ENCODE results near the gene DDX54.

DDX54 gene

GRCh38 chr12:113202300-113203075, 17.2 kb upstream of the DDX54 start:
- Mint-ChIP-seq H3K36me3 (peaks cover 4% of the 10 kb centered on the region), H3K9me3 (no peaks in the 10 kb centered on the region), H3K4me1 (peaks cover 12% of the 10 kb centered on the region), H3K4me3 (no peak overlapping the region), H3K27ac (no peak overlapping the region)
- DNase-seq (ENCODE audit: low spot score in 2 of 2) (no peak), ATAC-seq (no peak)

- peaks cover 10% of the 10 kb centered on the region for H3K4me1 Mint-ChIP-seq
- ATAC-seq (no peak), DNase-seq (ENCODE audit: low spot score in 2 of 2) (no peak)
- no peak overlapping the region for H3K27ac Mint-ChIP-seq
- H3K4me3 Mint-ChIP-seq, result no peak overlapping the region
- no peaks in the 10 kb centered on the region for H3K9me3 Mint-ChIP-seq
- H3K36me3 Mint-ChIP-seq, result no peaks in the 10 kb centered on the region
Measured at GRCh38 chr12:113201187-113202177, 16.2 kb upstream of the DDX54 start.

GRCh38 chr12:113200021-113200797, 14.9 kb upstream of the DDX54 start:
- no peak for DNase-seq (ENCODE audit: low spot score in 2 of 2)
- no peak for ATAC-seq
- Mint-ChIP-seq H3K9me3 (no peaks in the 10 kb centered on the region), H3K27ac (no peak overlapping the region), H3K36me3 (no peaks in the 10 kb centered on the region), H3K4me1 (peaks cover 10% of the 10 kb centered on the region), H3K4me3 (no peak overlapping the region)

- no peak for DNase-seq (ENCODE audit: low spot score in 2 of 2)
- peaks cover 5% of the 10 kb centered on the region for H3K36me3 Mint-ChIP-seq
- no peaks in the 10 kb centered on the region for H3K9me3 Mint-ChIP-seq
- peaks cover 10% of the 10 kb centered on the region for H3K4me1 Mint-ChIP-seq
- H3K4me3 Mint-ChIP-seq, result no peak overlapping the region
- H3K27ac Mint-ChIP-seq, result no peak overlapping the region
- ATAC-seq, result no peak
Measured at GRCh38 chr12:113198296-113198695, 13.0 kb upstream of the DDX54 start.

- DNase-seq (ENCODE audit: low spot score in 2 of 2) (no peak), ATAC-seq (no peak)
- Mint-ChIP-seq H3K4me3 (no peak overlapping the region), H3K4me1 (peaks cover 10% of the 10 kb centered on the region), H3K27ac (no peak overlapping the region), H3K9me3 (no peaks in the 10 kb centered on the region), H3K36me3 (peaks cover 12% of the 10 kb centered on the region)
Measured at GRCh38 chr12:113197518-113198077, 12.3 kb upstream of the DDX54 start.

GRCh38 chr12:113196990-113197389, 11.7 kb upstream of the DDX54 start:
- Mint-ChIP-seq H3K4me1 (peaks cover 10% of the 10 kb centered on the region), H3K4me3 (no peak overlapping the region), H3K36me3 (peaks cover 17% of the 10 kb centered on the region), H3K9me3 (no peaks in the 10 kb centered on the region), H3K27ac (no peak overlapping the region)
- DNase-seq (ENCODE audit: low spot score in 2 of 2) (peak in 1 of 2 donors; percentile 72), ATAC-seq (peak; percentile 92)

- Mint-ChIP-seq H3K36me3 (peaks cover 21% of the 10 kb centered on the region), H3K27ac (no peak overlapping the region)
Measured at GRCh38 chr12:113196582-113196981, 11.3 kb upstream of the DDX54 start.

GRCh38 chr12:113195598-113195997, 10.3 kb upstream of the DDX54 start:
- no peaks in the 10 kb centered on the region for H3K9me3 Mint-ChIP-seq
- no peak for ATAC-seq
- peaks cover 10% of the 10 kb centered on the region for H3K4me1 Mint-ChIP-seq
- H3K4me3 Mint-ChIP-seq, result no peak overlapping the region
- H3K36me3 Mint-ChIP-seq, result peaks cover 29% of the 10 kb centered on the region
- H3K27ac Mint-ChIP-seq, result no peak overlapping the region
- DNase-seq (ENCODE audit: low spot score in 2 of 2), result no peak

More at GRCh38 chr12:113196582-113196981, 11.3 kb upstream of the DDX54 start:
- no peaks in the 10 kb centered on the region for H3K9me3 Mint-ChIP-seq
- ATAC-seq, result no peak
- no peak overlapping the region for H3K4me3 Mint-ChIP-seq
- peaks cover 10% of the 10 kb centered on the region for H3K4me1 Mint-ChIP-seq
- no peak for DNase-seq (ENCODE audit: low spot score in 2 of 2)

- peaks cover 10% of the 10 kb centered on the region for H3K4me1 Mint-ChIP-seq
- H3K36me3 Mint-ChIP-seq, result peaks cover 35% of the 10 kb centered on the region
- DNase-seq (ENCODE audit: low spot score in 2 of 2), result no peak
- no peaks in the 10 kb centered on the region for H3K9me3 Mint-ChIP-seq
- H3K4me3 Mint-ChIP-seq, result no peak overlapping the region
- no peak for ATAC-seq
- no peak overlapping the region for H3K27ac Mint-ChIP-seq
Measured at GRCh38 chr12:113194971-113195391, 9.7 kb upstream of the DDX54 start.

- Mint-ChIP-seq H3K4me3 (no peak overlapping the region), H3K27ac (peak overlapping the region; percentile 50), H3K4me1 (peaks cover 22% of the 10 kb centered on the region), H3K36me3 (peaks cover 70% of the 10 kb centered on the region), H3K9me3 (no peaks in the 10 kb centered on the region)
- DNase-seq (ENCODE audit: low spot score in 2 of 2) (no peak), ATAC-seq (no peak)
Measured at GRCh38 chr12:113191227-113191626, 5.9 kb upstream of the DDX54 start.

- peaks cover 23% of the 10 kb centered on the region for H3K4me1 Mint-ChIP-seq
- DNase-seq (ENCODE audit: low spot score in 2 of 2) (no peak), ATAC-seq (no peak)
- H3K27ac Mint-ChIP-seq, result peak overlapping the region; percentile 50
- peaks cover 70% of the 10 kb centered on the region for H3K36me3 Mint-ChIP-seq
- no peaks in the 10 kb centered on the region for H3K9me3 Mint-ChIP-seq
- no peak overlapping the region for H3K4me3 Mint-ChIP-seq
Measured at GRCh38 chr12:113190761-113191160, 5.5 kb upstream of the DDX54 start.

GRCh38 chr12:113189361-113189760, 4.1 kb upstream of the DDX54 start:
- ATAC-seq (no peak), DNase-seq (ENCODE audit: low spot score in 2 of 2) (no peak)
- no peaks in the 10 kb centered on the region for H3K9me3 Mint-ChIP-seq
- H3K4me3 Mint-ChIP-seq, result no peak overlapping the region
- peaks cover 19% of the 10 kb centered on the region for H3K4me1 Mint-ChIP-seq
- H3K36me3 Mint-ChIP-seq, result peaks cover 70% of the 10 kb centered on the region
- H3K27ac Mint-ChIP-seq, result no peak overlapping the region

GRCh38 chr12:113186666-113187325, 1.5 kb upstream of the DDX54 start:
- peak overlapping the region; percentile 84 for H3K4me3 Mint-ChIP-seq
- H3K36me3 Mint-ChIP-seq, result peaks cover 71% of the 10 kb centered on the region
- ATAC-seq (no peak), DNase-seq (ENCODE audit: low spot score in 2 of 2) (no peak)
- H3K9me3 Mint-ChIP-seq, result no peaks in the 10 kb centered on the region
- peaks cover 26% of the 10 kb centered on the region for H3K4me1 Mint-ChIP-seq
- peak overlapping the region; percentile 95 for H3K27ac Mint-ChIP-seq

- Mint-ChIP-seq H3K27ac (peak overlapping the region; percentile 95), H3K9me3 (no peaks in the 10 kb centered on the region), H3K36me3 (peaks cover 64% of the 10 kb centered on the region), H3K4me1 (peaks cover 26% of the 10 kb centered on the region), H3K4me3 (peak overlapping the region; percentile 84)
- DNase-seq (ENCODE audit: low spot score in 2 of 2) (no peak), ATAC-seq (no peak)
Measured at GRCh38 chr12:113186033-113186365, 721 bp upstream of the DDX54 start.

Measured in stimulated activated effector memory CD8-positive, alpha-beta T cell treated with anti-CD3 and anti-CD28 coated beads, Interleukin-12 subunit alpha, Interleukin-12 subunit beta, amount 100 ng/mL, for 72 hours (primary cell).